BJ (cell line): ENCODE data around the gene ZDHHC1. TPM values are rescaled to one million over a fixed set of nuclear protein-coding genes. Genes with fewer than 3 reads are reported as not detected.
A peak's percentile ranks its signal among the peaks of the same experiment; 100 is the strongest.

Experiments
- CTCF ChIA-PET: fragments of 350-600 bp; formaldehyde crosslinking; extraction: SDS; loops from one replicate; lab custom pipeline; 2021; ENCODE audit warnings: antibody characterized with exemption, inconsistent platforms; lab: Yijun Ruan, JAX
- POLR2A ChIA-PET: fragments of 300-600 bp; sonication (Branson Sonifier 250); formaldehyde crosslinking; extraction: SDS; loops from one replicate; lab custom pipeline; 2021; ENCODE audit warnings: antibody characterized with exemption; lab: Charles Lee
- DNase-seq: peaks from one replicate; pipeline ENCODE4 v3.0.0-alpha.2; 2011; ENCODE audit warnings: low read depth
- H3K27me3 ChIP-seq: 2 replicates; pipeline ENCODE4 v1.6.0; 2011; ENCODE audit warnings: low read length; ENCODE audit not compliant: control insufficient read depth, insufficient read depth
- H3K36me3 ChIP-seq: 2 replicates; pipeline ENCODE4 v1.5.1; 2011; ENCODE audit warnings: low read length; ENCODE audit not compliant: control insufficient read depth, insufficient read depth
- H3K4me3 ChIP-seq: 2 replicates; pipeline ENCODE4 v1.5.1; 2011; ENCODE audit warnings: low read depth, mild to moderate bottlenecking, control low read depth, low read length
- CTCF ChIP-seq: IDR thresholded peaks from 2 replicates; pipeline ENCODE4 v1.5.1; 2011; ENCODE audit warnings: low read depth, mild to moderate bottlenecking, control low read depth, inconsistent platforms, low read length, moderate library complexity; ENCODE audit not compliant: insufficient read depth
- polyA plus RNA-seq: library from polyadenylated mRNA; depleted of rRNA; stranded (reverse); fragments of >200 nt; gene quantifications from 2 replicates; pipeline ENCODE4 v1.2.3, GENCODE V29; 2011

ZDHHC1 gene
- polyA plus RNA-seq, 1 experiment: 7.4 TPM

- DNase-seq: no peak
- H3K27me3 ChIP-seq: peaks cover 6% of the 10 kb centered on the region
- no peaks in the 10 kb centered on the region for H3K36me3 ChIP-seq
- CTCF ChIA-PET: interaction anchor here (0.6 to 2.0 kb wide), 8 partner anchors 11 to 134 kb away, joined by 3 to 13 read pairs (median 4); no protein-coding TSS in a partner anchor
- TF ChIP-seq CTCF: no peak
- no peak overlapping the region for H3K4me3 ChIP-seq
- POLR2A ChIA-PET: no interaction called here
Measured at GRCh38 chr16:67394155-67395104, 21.8 kb downstream of the ZDHHC1 start.

GRCh38 chr16:67393788-67394154 is 22.5 kb downstream of the ZDHHC1 start:
- ChIA-PET POLR2A (no interaction called here), CTCF (interaction anchor here (0.6 to 2.0 kb wide), 10 partner anchors 12 to 133 kb away, joined by 3 to 13 read pairs (median 4); partner anchors contain the start of gene ZDHHC1)
- Histone ChIP-seq H3K4me3 (peak overlapping the region; percentile 31), H3K36me3 (no peaks in the 10 kb centered on the region), H3K27me3 (peaks cover 6% of the 10 kb centered on the region)
- no peak for TF ChIP-seq CTCF
- no peak for DNase-seq

- peak; percentile 72 for TF ChIP-seq CTCF
- peak; percentile 24 for DNase-seq
- peak within 1 kb of the TSS; percentile 31 for H3K4me3 ChIP-seq
- ChIA-PET POLR2A (interaction anchor here (0.6 kb wide), 1 partner anchor 20 kb away, joined by 4 read pairs; no protein-coding TSS in a partner anchor), CTCF (interaction anchor here (0.6 to 2.0 kb wide), 12 partner anchors 9 to 133 kb away, joined by 3 to 13 read pairs (median 3); partner anchors contain the start of gene ZDHHC1)
- no peaks in the 10 kb centered on the region for H3K36me3 ChIP-seq
- H3K27me3 ChIP-seq: peaks cover 6% of the 10 kb centered on the region
Measured at GRCh38 chr16:67393111-67393787, 23.0 kb downstream of the ZDHHC1 start, which contains the start of gene TPPP3. TPPP3 (minus strand) TSS chr16:67393498; CDS start chr16:67391111, 2,387 bp downstream.

GRCh38 chr16:67392301-67393059 is 23.8 kb downstream of the ZDHHC1 start:
- CTCF ChIA-PET: interaction anchor here (1.0 to 2.0 kb wide), 9 partner anchors 8 to 132 kb away, joined by 3 to 13 read pairs (median 5); partner anchors contain the start of gene ZDHHC1
- Histone ChIP-seq H3K36me3 (no peaks in the 10 kb centered on the region), H3K4me3 (no peak overlapping the region; the same call in 1 of the 2 replicates), H3K27me3 (peaks cover 6% of the 10 kb centered on the region)
- POLR2A ChIA-PET: interaction anchor here (0.6 kb wide), 1 partner anchor 20 kb away, joined by 4 read pairs; no protein-coding TSS in a partner anchor
- no peak for TF ChIP-seq CTCF
- no peak for DNase-seq
